HL-60 (cell line): ENCODE data around the gene BPIFB2.

ENCODE experiments used
- DNase-seq, 2 experiments: peaks; one replicate each; pipeline ENCODE4 v3.0.0-alpha.2; 2010 to 2020; ENCODE audit warnings: low read depth in 1 of 2, low spot score in 1 of 2
- H3K27ac ChIP-seq: fragments of 250-450 bp; sonication (Bioruptor Pico); replicated peaks from 2 replicates; pipeline ENCODE4 v1.5.1; 2020; ENCODE audit warnings: mild to moderate bottlenecking, moderate library complexity
- H3K27me3 ChIP-seq: fragments of 250-450 bp; sonication (Bioruptor Pico); 2 replicates; pipeline ENCODE4 v1.5.1; 2021; ENCODE audit warnings: mild to moderate bottlenecking, moderate library complexity; ENCODE audit not compliant: insufficient read depth, poor library complexity, severe bottlenecking
- H3K4me3 ChIP-seq: replicated peaks from 2 replicates; pipeline ENCODE4 v1.5.1; 2011; ENCODE audit warnings: mild to moderate bottlenecking, control low read depth, low read length; ENCODE audit not compliant: insufficient read depth
- CTCF ChIP-seq: IDR thresholded peaks from one replicate; pipeline ENCODE4 v1.5.1; 2011; ENCODE audit warnings: low read length, control low read depth, inconsistent platforms; ENCODE audit not compliant: insufficient read depth
- GABPA ChIP-seq: IDR thresholded peaks from 2 replicates; pipeline ENCODE4 v1.6.1; 2012; ENCODE audit warnings: low read depth
- POLR2AphosphoS5 ChIP-seq: IDR thresholded peaks from 2 replicates; pipeline ENCODE4 v1.6.1; 2012; ENCODE audit warnings: low read depth
- REST ChIP-seq: IDR thresholded peaks from 2 replicates; pipeline ENCODE4 v1.6.1; 2012; ENCODE audit warnings: low read depth; ENCODE audit not compliant: insufficient replicate concordance
- SPI1 ChIP-seq: IDR thresholded peaks from 2 replicates; pipeline ENCODE4 v1.6.1; 2012; ENCODE audit warnings: low read depth, mild to moderate bottlenecking, borderline replicate concordance

BPIFB2 gene

GRCh38 chr20:33063271-33063670, 55.8 kb downstream of the BPIFB2 start:
- TF ChIP-seq CTCF (no peak), POLR2AphosphoS5 (no peak), REST (no peak), SPI1 (no peak), GABPA (no peak)
- Histone ChIP-seq H3K27me3 (no peaks in the 10 kb centered on the region), H3K4me3 (no peak overlapping the region), H3K27ac (no peak overlapping the region)
- DNase-seq = no peak

- Histone ChIP-seq H3K27me3 (no peaks in the 10 kb centered on the region), H3K27ac (no peak overlapping the region), H3K4me3 (no peak overlapping the region)
- no peak for DNase-seq
- TF ChIP-seq GABPA (no peak), SPI1 (no peak), POLR2AphosphoS5 (no peak), REST (no peak), CTCF (no peak)
Measured at GRCh38 chr20:33064572-33065287, 57.2 kb downstream of the BPIFB2 start.

GRCh38 chr20:33065785-33066184, 58.3 kb downstream of the BPIFB2 start:
- no peaks in the 10 kb centered on the region for H3K27me3 ChIP-seq
- no peak for DNase-seq
- TF ChIP-seq GABPA (no peak), REST (no peak), POLR2AphosphoS5 (no peak), SPI1 (no peak), CTCF (no peak)
- H3K27ac ChIP-seq = no peak overlapping the region
- no peak overlapping the region for H3K4me3 ChIP-seq
